GM18505 (cell line): ENCODE data around the gene CLRN3.

ENCODE experiments used
- ATAC-seq: cut with Tn5 transposase; IDR thresholded peaks from one replicate; pipeline ENCODE4 v1.9.1; 2021; ENCODE audit not compliant: unreplicated experiment
- POLR2A ChIP-seq: IDR thresholded peaks from 4 replicates; pipeline ENCODE4 v1.6.1; 2011; ENCODE audit warnings: borderline replicate concordance; ENCODE audit not compliant: insufficient read depth, insufficient read length; ENCODE audit errors: extremely low read depth

CLRN3 gene

DNA sequence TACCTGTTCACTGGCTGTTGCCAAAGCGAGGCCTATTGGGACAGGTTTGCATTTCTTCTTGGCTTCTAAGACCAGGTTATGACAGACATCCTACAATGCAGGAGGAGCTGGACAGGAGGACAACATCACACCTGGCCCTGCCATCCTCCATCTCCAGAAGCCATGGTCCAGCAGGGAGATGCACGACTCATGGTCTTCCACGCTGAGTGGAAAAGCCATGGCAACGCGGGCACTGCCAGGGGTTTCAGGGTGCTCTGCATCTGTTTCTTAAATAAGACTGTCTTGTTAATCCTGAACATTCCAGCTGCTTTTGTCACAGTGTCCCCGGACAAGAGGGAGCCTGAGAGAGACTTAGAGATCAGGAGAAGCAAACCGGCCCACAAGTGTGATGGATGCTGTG is 40.3 kb downstream of the CLRN3 start:
- ATAC-seq = no peak
- no peak for TF ChIP-seq POLR2A

DNA sequence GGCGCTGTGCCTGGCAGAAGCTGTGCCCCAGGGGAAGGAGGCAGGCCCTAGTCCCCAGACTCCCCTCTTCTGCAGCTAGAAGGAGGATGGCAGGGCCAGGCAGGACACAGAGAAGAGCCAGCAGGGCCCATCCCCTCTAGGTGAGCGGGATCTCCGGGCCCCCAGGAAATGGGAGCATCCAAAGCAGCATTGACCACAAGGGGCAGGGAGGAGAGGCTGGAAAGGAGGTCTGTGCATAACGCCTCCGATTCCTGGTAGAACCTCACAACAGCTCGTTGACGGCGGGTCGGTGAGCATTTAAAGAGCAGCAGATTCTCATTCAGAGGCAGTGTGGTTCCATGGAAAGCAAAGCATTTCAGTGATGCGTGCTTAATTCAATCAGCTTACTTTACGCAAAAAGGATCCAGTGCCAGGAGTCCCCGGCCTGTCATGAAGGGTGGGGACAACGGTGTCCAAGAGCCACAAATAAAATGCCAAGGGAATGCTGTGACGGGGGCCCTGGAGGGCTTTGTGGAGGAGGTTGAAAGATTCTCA is 41.0 kb downstream of the CLRN3 start:
- no peak for ATAC-seq
- TF ChIP-seq POLR2A = no peak

DNA sequence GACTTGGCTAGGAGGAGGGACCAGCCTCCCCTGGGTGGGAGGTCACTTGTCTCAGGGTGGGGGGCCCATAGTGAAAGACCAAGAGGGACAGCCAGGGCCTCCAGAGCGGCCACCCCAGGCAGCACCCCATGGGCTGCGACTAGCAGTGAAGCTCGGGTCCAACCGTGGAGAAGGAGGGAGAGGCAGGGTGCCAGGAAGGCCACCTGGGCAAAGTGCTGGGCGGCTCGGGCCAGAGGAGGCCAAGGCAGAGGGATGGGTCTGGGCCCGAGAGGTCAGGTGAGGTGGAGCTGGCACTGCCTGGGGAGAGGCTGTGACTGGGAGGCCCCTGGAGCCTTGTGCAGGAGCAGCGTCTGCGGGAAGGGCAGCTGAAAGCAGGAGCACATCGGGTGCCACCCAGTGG is 41.8 kb downstream of the CLRN3 start:
- TF ChIP-seq POLR2A = no peak
- ATAC-seq = no peak

DNA sequence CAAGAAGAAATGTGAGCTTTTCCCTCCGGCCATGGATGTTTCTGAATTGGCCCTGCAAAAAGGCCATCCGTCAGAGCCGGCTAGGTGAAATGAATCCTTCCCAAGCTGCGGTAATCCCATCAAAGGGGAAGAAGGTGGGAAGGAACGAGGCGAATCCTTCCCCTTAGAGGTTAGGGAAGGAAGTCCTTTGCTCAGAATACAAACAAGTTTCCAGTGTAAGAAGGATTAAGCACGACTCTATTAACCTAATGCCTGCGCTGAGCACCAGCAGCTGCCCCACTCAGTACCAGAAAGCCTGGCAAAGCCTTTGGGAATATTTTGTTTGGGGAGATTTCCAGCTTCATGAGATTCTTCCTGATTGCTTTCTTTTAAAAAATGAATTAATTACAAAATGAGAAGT is 42.8 kb downstream of the CLRN3 start:
- TF ChIP-seq POLR2A = no peak
- ATAC-seq = no peak

DNA sequence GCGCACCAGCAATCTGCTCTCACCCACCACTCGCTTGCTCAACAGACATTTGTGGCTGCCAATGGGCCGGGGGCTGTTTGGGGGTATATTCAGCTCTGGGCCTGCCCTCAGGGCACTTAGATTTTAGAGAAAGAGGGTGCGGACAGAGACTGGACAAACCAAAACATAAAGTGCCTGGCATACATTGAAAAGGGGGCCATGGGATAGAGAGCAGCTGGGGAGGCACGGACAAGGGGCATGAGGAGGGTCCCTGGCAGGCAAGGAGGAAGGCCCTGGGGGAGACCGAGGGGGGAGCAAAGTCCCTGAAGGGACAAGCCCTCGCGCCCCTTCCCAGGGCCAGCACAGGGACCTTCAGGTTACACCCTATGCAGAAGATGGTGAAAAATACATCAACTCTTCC is 43.5 kb downstream of the CLRN3 start:
- no peak for TF ChIP-seq POLR2A
- ATAC-seq = no peak

DNA sequence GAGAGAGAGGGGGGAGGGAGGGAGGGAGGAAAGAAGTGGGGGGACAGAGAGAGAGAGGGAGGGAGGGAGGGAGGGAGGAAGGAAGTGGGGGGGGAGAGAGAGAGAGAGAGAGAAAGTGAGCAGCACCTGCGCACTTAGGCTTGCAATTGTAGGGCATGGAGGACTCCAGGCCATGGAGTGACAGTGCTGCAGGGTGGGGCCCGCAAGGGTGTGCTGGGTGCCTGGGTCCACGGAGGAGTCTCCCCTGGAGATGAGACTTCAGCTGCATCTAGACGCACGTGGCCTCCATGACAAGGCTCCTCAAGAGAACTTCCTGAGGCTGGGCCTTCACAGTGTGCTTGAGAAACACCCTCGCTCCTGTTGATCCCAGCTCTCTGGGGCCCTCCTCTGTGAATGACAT is 44.5 kb downstream of the CLRN3 start:
- no peak for TF ChIP-seq POLR2A
- ATAC-seq = no peak

DNA sequence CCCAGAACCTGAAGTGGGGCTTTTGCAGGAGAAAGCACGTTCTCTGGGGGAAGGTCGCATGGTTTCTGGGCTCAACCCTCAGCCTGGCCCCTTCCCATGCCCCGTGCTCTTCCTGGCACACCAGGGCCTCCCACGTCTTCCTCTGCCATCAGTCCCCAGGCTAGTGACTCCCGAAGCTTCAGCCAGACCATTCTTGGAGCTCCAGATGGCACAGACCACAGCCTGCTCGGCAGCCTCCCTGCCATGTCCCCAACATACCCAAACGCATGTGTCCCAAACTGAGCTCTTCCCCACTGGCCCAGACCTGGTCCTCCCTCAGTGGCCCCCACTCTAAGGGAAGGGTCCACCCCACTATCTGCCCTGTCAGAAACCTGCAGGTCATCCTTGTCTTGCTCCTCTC is 47.0 kb downstream of the CLRN3 start:
- no peak for TF ChIP-seq POLR2A

DNA sequence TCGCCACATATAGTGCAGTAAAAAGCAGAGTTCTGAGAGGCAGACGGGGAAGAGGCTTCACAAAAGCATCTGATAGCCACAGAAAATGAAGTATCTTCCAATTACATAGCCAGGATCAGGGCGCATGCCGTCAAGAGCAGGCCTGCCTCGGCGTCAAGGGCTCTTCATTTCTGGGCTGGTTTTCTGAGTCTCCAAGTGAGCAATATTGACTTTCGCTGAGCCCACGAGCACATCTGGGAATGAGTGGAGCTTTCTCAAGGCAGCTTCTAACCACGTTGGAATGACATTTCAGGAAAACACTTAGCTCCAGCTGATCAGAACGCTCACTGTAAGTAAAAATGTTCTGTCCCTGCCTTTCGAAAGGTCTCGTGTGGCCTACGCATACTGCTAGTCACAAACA is 51.9 kb downstream of the CLRN3 start:
- ATAC-seq = no peak

More for the DNA sequence above, 47.0 kb downstream of the CLRN3 start:
- ATAC-seq = no peak

DNA sequence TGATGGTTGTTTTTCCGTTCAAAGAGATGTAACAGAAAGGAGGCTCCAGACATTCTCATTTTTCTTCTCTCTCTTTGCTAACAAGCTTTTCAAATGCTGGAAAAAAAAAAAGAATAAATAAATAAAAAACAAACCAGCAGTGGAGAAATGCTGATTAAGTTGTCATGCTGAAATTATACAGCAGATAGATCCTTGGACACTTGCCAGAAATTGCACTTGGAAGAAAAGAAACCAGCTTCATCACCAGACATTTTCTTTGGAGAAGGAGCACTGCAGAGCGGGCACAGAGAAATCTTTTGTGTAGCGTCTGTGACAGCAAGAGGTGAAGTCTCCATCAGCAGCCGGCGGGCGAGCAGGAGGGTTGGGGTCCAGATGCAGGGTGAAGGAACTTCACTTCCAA is 55.8 kb downstream of the CLRN3 start:
- no peak for ATAC-seq
- TF ChIP-seq POLR2A = no peak

More for the DNA sequence above, 51.9 kb downstream of the CLRN3 start:
- TF ChIP-seq POLR2A = no peak

DNA sequence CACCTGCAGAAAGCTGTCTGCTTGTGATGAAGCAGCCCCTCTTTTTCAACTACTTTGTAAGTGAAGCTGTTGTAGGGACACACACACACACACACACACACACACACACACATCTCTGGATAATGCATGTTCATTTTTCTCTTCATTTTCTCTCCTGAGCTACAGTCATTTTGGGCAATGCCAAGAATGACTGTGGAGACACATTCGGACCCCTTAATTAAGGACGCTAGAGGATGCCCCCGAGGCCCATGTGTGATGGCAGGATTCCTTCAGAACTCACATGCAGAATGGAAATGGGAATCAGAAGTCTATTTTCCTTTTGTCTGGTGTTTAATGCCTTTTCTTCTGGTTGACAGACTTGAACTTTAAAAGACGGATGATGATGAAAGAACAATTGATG is 56.6 kb downstream of the CLRN3 start:
- no peak for TF ChIP-seq POLR2A
- no peak for ATAC-seq

DNA sequence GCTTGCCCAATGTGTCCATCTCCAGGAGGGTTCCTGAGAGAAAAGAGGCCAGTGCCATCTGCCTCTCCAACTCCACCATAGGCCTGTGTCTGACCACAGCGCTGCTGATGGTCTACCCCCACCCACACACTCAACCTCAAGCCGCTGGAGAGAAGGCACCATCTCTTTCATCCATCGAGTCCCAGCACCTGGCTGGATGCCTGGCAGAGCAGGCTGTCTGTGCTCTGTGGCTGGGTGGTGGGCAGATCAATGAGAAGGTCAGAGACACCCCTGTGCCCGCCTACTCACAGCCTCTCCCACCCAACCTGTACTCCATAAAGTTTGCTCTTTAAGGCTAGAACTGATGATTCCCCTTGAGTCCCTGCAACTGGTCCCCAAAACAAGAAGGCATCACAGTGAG is 58.0 kb downstream of the CLRN3 start:
- ATAC-seq = no peak
- TF ChIP-seq POLR2A = no peak

DNA sequence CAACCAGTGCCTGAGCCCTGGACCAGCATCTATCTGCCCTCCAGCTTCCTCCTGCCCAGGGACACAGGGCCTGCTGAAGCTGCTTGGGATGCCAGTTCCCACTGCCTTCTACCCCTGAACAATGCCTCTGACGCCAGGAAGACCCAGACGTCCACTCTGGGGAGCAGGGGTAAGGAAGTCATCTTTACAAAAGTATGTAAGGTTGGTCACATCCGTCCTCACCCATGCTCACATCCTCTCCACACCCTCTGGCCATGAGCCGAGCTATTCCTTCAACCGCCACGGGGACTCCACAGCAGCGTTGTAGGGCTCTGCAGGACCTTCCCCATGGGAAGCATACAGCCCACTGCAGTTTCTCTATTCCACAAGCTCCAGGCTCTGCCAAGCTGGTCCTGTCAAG is 58.5 kb downstream of the CLRN3 start:
- no peak for TF ChIP-seq POLR2A
- no peak for ATAC-seq

DNA sequence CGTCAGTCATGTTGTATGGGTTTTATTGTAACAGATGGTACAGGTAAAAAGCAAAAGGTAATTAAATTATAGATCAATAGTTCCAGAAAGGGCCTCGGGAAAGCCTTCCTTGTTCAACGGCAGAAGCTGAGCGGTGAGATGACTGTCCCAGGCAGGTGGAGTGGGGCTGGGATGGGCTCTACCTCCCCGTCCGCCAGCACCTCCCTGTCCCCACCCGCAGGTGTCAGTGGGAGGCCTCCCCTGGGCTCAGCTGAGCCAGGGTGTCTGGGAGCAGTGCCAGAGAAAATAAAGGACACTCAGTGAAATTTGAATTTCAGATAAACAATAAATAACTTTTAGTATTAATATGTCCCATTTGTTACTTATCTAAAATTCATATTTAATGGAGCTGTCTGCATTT is 58.9 kb downstream of the CLRN3 start:
- TF ChIP-seq POLR2A = no peak
- ATAC-seq = no peak

DNA sequence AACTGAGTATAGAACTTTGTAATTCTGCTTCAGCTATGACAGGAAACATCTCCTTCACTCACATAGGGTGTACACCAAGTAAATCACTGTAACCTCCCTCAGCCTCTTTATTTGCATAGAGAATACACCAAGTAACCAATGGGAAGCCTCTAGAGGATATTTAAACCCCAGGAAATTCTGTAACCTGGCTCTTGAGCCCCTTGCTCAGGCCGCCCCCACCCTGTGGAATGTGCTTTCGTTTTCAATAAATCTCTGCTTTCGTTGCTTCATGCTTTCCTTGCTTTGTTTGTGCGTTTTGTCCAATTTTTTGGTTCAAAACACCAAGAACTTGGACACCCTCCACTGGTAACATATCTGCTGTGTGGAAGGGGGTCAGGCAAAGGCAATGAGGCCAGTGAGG is 60.2 kb downstream of the CLRN3 start:
- no peak for ATAC-seq
- no peak for TF ChIP-seq POLR2A

DNA sequence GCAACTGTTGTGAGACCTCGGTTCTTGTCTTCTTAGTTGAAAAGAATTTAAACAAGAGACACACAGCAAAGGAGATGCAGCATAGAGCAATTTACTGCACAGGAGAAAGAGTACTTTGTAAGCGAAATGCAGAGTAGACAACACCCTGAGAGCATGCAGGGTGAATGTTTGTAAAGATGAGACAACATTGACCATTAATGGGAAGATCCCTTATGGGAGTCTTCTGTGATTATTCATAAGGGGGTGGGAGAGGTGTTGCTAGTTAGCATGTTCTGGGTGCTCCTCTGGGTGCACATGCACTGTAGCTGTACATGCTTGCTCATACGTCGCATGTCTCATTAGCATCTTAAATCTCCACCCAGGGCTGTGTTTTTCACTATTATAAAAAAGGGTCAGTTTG is 62.3 kb downstream of the CLRN3 start:
- ATAC-seq = no peak

More for the DNA sequence above, 62.3 kb downstream of the CLRN3 start:
- TF ChIP-seq POLR2A = no peak
